Glomerular visceral epithelial cell (primary cell): ENCODE data around the gene ZRANB1.
"Not testable (repeated sequence)": the region's sequence is repeated elsewhere in the genome, so short reads cannot be mapped to it uniquely, and the experiment has no call there.

Source experiments
- DNase-seq: peaks from one replicate; pipeline ENCODE4 v3.0.0-alpha.2; 2016; ENCODE audit errors: extremely low spot score

Gene ZRANB1

GRCh38 chr10:124963866-124964720 lies 22.2 kb downstream of the ZRANB1 start:
- no peak for DNase-seq

DNA sequence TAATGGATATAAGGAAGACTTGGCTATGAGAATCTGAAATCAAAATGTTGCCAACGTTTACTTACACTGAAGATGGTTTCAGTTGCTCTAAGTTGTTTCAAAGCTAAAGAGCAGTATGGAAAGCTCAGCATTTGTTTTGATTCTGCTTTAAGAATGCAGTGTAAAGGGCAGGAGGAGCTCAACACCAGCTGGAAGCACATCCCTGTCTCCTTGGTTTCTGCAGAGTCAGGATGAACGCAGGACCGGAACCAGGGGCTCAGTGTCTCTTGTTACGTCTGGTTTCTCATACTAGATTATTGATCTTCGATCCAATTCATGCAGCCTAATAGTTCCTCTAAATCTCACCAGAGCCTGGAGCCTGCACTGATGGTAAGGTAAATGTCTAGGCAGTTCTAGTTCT lies 24.1 kb downstream of the ZRANB1 start:
- no peak for DNase-seq

- no peak for DNase-seq
Observed at GRCh38 chr10:124967255-124967654, 25.3 kb downstream of the ZRANB1 start.

- no peak for DNase-seq
Observed at GRCh38 chr10:124971276-124971675, 29.4 kb downstream of the ZRANB1 start.

GRCh38 chr10:124972637-124973036 lies 30.7 kb downstream of the ZRANB1 start:
- no peak for DNase-seq

- DNase-seq: peak; percentile 63
Observed at GRCh38 chr10:124974131-124974530, 32.2 kb downstream of the ZRANB1 start.

DNA sequence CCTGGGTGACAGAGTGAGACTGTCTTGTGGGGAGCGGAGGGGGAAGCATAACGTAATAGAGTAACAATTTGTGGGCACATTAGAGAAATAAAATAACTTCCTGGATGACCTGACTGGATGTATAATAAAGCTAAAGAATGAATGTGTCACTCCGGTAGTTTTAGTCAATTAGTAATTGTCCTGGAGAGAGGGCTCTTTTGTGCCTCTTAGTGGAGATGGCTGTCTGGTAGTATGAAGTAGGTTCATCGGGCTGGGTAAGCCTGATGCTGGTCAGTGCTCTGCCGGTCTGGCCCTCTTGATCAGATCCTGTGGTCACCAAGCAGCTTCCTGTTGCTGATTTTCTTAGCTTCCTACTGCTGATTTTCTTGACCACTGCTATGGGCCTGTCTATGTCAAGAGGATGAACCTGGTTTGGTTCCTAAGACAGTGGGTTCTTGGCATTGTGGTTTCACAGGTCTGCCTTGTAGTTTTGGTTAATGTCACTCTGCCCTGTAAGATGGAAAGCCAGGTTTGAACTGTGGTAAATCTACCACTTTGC lies 34.1 kb downstream of the ZRANB1 start:
- peak; percentile 90 for DNase-seq

DNA sequence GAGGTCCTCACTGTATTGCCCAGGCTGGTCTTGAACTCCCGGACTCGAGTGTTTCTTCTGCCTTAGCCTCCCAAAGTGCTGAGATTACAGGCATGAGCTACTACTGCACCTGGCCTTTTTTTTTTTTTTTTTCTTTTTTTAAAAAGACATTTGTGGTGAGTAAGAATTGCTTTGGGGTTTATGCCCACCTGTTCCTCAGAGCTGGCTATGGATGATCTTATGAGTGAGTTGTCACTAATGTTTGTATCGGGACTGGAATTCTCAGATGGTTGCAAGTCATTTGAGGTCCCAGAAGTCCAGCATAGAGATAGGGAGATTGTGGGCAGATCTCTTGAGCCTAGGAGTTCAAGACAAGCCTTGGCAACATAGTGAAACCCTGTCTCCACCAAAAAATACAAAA lies 35.2 kb downstream of the ZRANB1 start:
- no peak for DNase-seq

DNA sequence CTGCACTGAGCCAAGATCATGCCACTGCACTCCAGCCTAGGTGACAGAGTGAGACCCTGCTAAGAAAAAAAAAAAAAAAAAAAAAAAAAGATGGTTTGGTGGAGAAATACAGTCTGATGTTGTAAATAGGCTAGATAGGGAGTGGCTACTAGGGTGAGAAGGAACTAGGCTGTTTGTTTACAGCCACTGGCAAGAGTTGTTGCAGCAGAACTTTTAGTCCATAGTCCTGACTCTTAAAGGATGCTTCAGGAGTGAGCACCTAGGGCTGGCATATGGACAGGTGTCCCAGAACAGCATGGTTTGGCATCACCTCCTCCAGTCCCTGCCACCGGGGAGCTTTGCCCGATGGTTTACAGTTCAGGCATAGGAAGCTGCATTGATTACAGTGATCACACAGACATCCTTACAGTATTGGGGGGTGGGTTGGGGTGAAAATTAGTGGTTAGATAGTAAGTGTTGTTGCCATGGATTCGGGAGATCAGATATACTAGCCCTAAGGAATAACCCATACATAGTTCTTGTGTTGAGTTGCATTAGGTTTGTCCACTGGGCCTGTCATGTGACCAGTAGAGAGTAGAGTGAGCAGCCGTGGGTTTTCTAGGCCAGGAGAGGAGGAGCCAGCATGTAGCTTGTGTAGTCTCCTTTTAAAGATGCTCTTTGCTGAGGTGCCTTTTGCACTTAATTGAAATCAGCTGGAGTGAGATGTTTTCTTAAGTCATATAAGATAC lies 35.9 kb downstream of the ZRANB1 start:
- no peak for DNase-seq

- DNase-seq: no peak
Observed at GRCh38 chr10:124978376-124978725, 36.4 kb downstream of the ZRANB1 start.

DNA sequence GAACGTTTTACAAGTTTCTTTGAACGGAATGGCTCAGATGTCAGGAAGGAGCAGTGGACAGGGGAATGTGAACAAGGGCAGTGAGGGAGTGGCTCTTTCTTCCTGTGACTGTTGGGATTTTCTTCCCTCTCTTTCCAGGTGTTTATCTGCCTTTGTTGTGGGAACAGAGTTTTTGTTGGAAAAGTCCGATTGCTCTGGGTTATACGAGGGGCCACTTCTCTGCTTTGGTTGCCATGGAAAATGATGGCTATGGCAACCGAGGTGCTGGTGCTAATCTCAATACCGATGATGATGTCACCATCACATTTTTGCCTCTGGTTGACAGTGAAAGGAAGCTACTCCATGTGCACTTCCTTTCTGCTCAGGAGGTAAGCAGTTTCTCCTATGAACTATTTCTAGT lies 41.4 kb downstream of the ZRANB1 start:
- DNase-seq: peak; percentile 42

GRCh38 chr10:124984376-124984775 lies 42.5 kb downstream of the ZRANB1 start:
- DNase-seq: no peak

DNA sequence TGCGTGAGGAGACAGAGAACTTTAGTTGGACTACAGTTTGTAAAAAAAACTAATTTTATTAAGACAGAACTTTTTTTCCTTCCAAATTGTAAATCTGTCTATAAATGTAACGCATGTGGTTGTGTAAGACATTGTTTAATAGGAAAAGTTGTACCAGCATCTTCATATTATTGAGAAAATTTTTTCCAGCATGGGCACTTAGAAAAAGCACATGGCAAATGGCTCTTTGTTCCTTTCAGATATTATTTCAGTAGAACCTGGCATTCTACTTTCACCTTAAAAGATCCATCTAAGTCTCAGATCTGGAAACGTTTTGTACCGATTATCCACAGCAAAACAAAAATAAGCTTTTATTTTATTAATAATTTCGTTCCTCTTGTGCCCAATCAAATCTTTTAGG lies 43.2 kb downstream of the ZRANB1 start:
- DNase-seq: no peak

GRCh38 chr10:124987788-124988187 lies 45.9 kb downstream of the ZRANB1 start:
- DNase-seq: no peak

GRCh38 chr10:124988753-124989152 lies 46.8 kb downstream of the ZRANB1 start:
- not testable (repeated sequence) for DNase-seq

DNA sequence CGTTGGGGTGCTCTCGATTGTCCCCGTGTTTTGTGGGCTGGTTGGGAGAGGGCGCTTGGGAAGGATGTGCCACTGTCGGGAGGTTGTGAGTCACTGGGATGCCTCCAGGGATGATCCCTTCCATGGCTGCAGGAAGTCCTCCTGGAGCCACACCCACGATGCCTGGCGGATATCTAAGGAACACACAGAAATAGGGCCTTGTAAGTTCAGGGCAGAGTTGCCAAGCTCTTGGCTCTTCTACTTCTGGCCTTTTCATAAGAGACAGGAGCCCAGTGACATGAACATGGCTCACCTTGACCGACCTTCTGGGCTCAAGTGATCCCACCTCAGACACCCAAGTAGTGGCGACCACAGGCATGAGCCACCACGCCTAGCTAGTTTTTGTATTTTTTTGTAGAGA lies 47.6 kb downstream of the ZRANB1 start:
- DNase-seq: no peak

DNA sequence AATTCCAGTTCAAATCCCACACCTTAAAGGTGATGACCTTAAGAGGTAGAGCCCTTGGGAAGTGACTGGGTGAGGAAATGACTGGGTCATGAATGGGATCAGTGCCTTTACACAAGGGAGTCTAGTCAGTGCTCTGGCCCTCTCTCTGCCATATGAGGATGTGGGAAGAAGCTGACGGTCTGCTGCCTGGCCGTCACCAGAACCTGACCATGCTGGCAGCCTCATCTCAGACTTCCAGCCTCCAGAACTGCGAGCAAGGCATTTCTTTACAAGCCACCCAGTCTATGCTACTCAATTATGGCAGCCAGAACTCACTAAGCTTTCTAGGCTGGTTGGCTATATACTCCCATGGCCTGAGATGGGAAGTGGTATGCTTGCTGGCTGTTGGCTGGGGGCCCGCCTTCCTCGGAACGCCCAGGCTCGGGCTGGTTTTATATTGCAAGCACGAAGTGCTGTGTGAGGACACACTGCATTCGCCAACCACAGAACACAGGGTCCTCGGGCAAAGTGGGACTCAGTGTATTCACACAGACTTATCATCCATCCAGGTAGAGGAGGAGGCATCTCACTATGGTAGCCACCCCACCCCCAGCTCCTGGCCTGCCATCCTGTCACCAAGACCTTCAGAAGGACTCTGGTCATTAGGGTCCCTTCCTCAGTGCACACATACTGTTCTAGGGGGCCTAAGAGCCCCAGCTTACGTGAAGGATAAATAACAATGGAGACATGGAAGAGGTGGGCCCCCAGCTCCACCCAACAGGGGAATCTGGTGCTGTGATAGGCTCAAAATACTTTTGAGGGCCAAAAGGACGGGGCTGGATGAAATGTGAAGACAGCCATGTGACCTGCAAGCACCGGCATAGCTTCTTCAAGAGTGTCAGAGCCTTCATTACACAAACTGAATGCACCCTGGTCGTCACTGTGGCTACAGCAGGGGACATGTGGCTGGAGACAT lies 49.0 kb downstream of the ZRANB1 start:
- DNase-seq: no peak

DNA sequence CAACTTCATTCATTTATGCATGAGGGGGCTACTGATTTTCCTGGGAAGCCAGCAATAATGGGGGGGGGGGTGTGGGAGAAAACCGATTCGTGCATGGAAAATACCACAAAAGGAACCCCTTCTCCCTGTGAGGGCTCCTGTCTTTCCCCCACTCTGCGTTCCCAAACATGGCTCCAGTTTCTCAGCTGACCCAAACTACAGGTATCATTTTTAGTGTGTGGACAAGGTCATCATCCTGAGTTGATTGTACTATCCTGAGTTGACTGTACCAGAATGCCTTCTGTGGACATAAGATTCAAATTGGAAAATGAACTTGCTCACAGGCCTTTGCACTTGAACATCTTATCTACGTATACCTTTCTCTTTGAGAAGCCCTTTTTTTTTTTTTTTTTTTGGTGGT lies 49.9 kb downstream of the ZRANB1 start:
- DNase-seq: no peak

GRCh38 chr10:124992462-124993344 lies 50.8 kb downstream of the ZRANB1 start:
- peak; percentile 52 for DNase-seq

GRCh38 chr10:124993345-124993708 lies 51.4 kb downstream of the ZRANB1 start:
- no peak for DNase-seq
